GM12891 (cell line): ENCODE measurements around the gene SLC35E2B.

ENCODE experiments used
- POLR2A ChIP-seq: IDR thresholded peaks from 2 replicates; pipeline ENCODE4 v1.6.1; 2011; ENCODE audit warnings: low read depth, low read length, control low read depth
- POLR2AphosphoS5 ChIP-seq: IDR thresholded peaks from 2 replicates; pipeline ENCODE4 v1.6.1; 2011; ENCODE audit warnings: low read depth, low read length, control low read depth
- TAF1 ChIP-seq: IDR thresholded peaks from 2 replicates; pipeline ENCODE4 v1.6.1; 2011; ENCODE audit warnings: low read depth, low read length, control low read depth

DNA sequence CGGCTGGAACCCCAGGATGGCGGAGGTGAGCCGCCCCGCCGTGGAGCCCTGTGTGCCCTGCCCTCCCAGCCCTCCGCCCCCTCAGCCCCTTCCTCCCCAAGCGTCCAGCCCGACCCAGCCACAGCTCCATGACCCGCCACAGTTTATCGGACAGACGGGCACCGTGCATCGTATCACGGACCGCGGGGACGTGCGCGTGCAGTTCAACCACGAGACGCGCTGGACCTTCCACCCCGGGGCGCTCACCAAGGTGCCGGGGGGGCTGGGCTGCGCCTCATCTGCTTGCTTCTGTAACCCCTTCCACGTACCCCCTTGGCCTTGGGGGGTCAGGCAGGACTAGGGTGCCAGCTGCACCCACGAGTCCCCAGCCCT lies 67.2 kb downstream of the SLC35E2B start:
- no peak for TF ChIP-seq POLR2A
- no peak for TF ChIP-seq POLR2AphosphoS5
- TF ChIP-seq TAF1, result no peak
